K562 (cell line): Measurements from ENCODE around the gene WWOX. TPM values are rescaled to one million over a fixed set of nuclear protein-coding genes. Genes with fewer than 3 reads are reported as not detected.

Experiments used
- ARNT ChIP-seq, 2 experiments: fragments of 450-650 bp; IDR thresholded peaks; 2 replicates each; pipeline ENCODE4 v1.6.1; 2016; ENCODE audit warnings: mild to moderate bottlenecking in 1 of 2
- DDX20 ChIP-seq: fragments of 450-650 bp; IDR thresholded peaks from 2 replicates; pipeline ENCODE4 v1.6.1; 2016; ENCODE audit warnings: missing genetic modification characterization, low read depth, mild to moderate bottlenecking, missing compliant biosample characterization, moderate library complexity
- MBD2 ChIP-seq: sonication (generic); IDR thresholded peaks from 2 replicates; pipeline ENCODE4 v1.6.1; 2016; ENCODE audit warnings: low read depth, borderline replicate concordance
- MEF2A ChIP-seq: IDR thresholded peaks from 2 replicates; pipeline ENCODE4 v1.6.1; 2011; ENCODE audit warnings: low read depth, mild to moderate bottlenecking, low read length, moderate library complexity; ENCODE audit not compliant: control insufficient read depth
- NCOR1 ChIP-seq: fragments of 450-650 bp; IDR thresholded peaks from 2 replicates; pipeline ENCODE4 v1.6.1; 2016; ENCODE audit warnings: mild to moderate bottlenecking, moderate library complexity
- NUFIP1 ChIP-seq: fragments of 450-650 bp; IDR thresholded peaks from 2 replicates; pipeline ENCODE4 v1.6.1; 2018; ENCODE audit not compliant: partially characterized antibody
- RBM15 ChIP-seq: fragments of 200-400 bp; formaldehyde crosslinking; IDR thresholded peaks from 2 replicates; pipeline ENCODE4 v1.6.1; 2018; ENCODE audit warnings: mild to moderate bottlenecking, low read length, moderate library complexity; ENCODE audit not compliant: insufficient read depth
- SRSF3 ChIP-seq: fragments of 200-400 bp; formaldehyde crosslinking; IDR thresholded peaks from 2 replicates; pipeline ENCODE4 v1.6.1; 2016; ENCODE audit warnings: mild to moderate bottlenecking, low read length, moderate library complexity; ENCODE audit not compliant: insufficient read depth
- ZNF124 ChIP-seq: sonication (generic); formaldehyde crosslinking; IDR thresholded peaks from 2 replicates; pipeline ENCODE4 v1.8.1; 2022; ENCODE audit warnings: missing genetic modification reagents
- ZNF384 ChIP-seq: IDR thresholded peaks from 2 replicates; pipeline ENCODE4 v1.6.1; 2012; ENCODE audit warnings: low read depth, low read length, improper control_type of control experiment
- polyA plus RNA-seq, 8 experiments: library from polyadenylated mRNA; depleted of rRNA in 4 of 8; stranded (reverse) in 5 of 8; unstranded in 3 of 8; fragments of >200 nt; fragmentation: Nextera tagmentation in 2 of 8; fragmentation: Illumina TruSeq in 1 of 8; extraction: Ambion mirVana in 2 of 8; extraction: Trizol in 1 of 8; gene quantifications; 2 replicates each; pipeline versions ENCODE4 v1.2.1 to v1.2.3, GENCODE V29; 2011 to 2014; ENCODE audit warnings: inconsistent platforms in 1 of 8, missing spikeins in 1 of 8
- total RNA-seq, 7 experiments: library from RNA; depleted of rRNA in 6 of 7; stranded (reverse); fragments of >200 nt in 6 of 7; fragmentation: Illumina TruSeq in 2 of 7; extraction: Trizol in 2 of 7; gene quantifications; 2 replicates each; pipeline versions ENCODE4 v1.2.1 to v1.2.3, GENCODE V29; 2011 to 2021; ENCODE audit warnings: low replicate concordance in 1 of 7
- TF ChIP-seq, protein P1 (sequence below): IDR thresholded peaks from 2 replicates; pipeline ENCODE4 v1.6.1; 2012; ENCODE audit warnings: low read depth, low read length, improper control_type of control experiment, borderline replicate concordance
- TF ChIP-seq, protein P2 (sequence below): sonication (generic); formaldehyde crosslinking; IDR thresholded peaks from 2 replicates; pipeline ENCODE4 v1.8.0; 2023; ENCODE audit warnings: missing genetic modification reagents, mild to moderate bottlenecking, borderline replicate concordance

Gene WWOX
- total and polyA plus RNA-seq, 9 of the 15 experiments (the other 6 are each of a cell fraction or from before 2014, with no cell fraction given), result 1.6 to 22.7 (median 8.1) TPM

DNA sequence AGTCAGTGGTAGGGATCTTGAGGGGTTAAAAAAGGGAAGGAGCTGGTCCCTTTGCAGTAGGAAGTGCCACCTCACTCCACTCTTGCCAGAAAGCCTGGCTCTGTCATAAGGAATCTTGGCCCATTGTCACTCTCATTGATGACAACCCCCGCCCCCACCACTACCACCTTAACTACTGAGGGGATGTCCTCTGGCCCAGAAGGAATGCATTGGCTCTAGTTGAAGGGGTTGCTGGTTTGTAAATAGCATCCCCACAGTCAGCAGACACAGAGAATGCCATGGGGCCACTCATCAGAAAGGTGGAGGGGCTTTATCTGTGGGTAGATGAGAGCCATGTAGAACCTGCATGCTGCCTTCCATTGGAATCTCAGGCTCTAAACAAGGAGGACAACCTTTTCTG, 316.2 kb downstream of the WWOX start (continued):
- TF ChIP-seq ARNT (IDR thresholded peaks at IDR 0.05) (no peak), NUFIP1 (no peak), DDX20 (no peak), ZNF124 (CRISPR knock-in tag) (no peak), MBD2 (no peak), ZNF384 (no peak), SRSF3 (no peak), NCOR1 (no peak), RBM15 (no peak), MEF2A (no peak)
- TF ChIP-seq, protein P1, sequence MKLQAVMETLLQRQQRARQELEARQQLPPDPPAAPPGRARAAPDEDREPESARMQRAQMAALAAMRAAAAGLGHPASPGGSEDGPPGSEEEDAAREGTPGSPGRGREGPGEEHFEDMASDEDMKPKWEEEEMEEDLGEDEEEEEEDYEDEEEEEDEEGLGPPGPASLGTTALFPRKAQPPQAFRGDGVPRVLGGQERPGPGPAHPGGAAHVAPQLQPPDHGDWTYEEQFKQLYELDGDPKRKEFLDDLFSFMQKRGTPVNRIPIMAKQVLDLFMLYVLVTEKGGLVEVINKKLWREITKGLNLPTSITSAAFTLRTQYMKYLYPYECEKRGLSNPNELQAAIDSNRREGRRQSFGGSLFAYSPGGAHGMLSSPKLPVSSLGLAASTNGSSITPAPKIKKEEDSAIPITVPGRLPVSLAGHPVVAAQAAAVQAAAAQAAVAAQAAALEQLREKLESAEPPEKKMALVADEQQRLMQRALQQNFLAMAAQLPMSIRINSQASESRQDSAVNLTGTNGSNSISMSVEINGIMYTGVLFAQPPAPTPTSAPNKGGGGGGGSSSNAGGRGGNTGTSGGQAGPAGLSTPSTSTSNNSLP, result no peak
- TF ChIP-seq, protein P2, sequence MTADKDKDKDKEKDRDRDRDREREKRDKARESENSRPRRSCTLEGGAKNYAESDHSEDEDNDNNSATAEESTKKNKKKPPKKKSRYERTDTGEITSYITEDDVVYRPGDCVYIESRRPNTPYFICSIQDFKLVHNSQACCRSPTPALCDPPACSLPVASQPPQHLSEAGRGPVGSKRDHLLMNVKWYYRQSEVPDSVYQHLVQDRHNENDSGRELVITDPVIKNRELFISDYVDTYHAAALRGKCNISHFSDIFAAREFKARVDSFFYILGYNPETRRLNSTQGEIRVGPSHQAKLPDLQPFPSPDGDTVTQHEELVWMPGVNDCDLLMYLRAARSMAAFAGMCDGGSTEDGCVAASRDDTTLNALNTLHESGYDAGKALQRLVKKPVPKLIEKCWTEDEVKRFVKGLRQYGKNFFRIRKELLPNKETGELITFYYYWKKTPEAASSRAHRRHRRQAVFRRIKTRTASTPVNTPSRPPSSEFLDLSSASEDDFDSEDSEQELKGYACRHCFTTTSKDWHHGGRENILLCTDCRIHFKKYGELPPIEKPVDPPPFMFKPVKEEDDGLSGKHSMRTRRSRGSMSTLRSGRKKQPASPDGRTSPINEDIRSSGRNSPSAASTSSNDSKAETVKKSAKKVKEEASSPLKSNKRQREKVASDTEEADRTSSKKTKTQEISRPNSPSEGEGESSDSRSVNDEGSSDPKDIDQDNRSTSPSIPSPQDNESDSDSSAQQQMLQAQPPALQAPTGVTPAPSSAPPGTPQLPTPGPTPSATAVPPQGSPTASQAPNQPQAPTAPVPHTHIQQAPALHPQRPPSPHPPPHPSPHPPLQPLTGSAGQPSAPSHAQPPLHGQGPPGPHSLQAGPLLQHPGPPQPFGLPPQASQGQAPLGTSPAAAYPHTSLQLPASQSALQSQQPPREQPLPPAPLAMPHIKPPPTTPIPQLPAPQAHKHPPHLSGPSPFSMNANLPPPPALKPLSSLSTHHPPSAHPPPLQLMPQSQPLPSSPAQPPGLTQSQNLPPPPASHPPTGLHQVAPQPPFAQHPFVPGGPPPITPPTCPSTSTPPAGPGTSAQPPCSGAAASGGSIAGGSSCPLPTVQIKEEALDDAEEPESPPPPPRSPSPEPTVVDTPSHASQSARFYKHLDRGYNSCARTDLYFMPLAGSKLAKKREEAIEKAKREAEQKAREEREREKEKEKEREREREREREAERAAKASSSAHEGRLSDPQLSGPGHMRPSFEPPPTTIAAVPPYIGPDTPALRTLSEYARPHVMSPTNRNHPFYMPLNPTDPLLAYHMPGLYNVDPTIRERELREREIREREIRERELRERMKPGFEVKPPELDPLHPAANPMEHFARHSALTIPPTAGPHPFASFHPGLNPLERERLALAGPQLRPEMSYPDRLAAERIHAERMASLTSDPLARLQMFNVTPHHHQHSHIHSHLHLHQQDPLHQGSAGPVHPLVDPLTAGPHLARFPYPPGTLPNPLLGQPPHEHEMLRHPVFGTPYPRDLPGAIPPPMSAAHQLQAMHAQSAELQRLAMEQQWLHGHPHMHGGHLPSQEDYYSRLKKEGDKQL (CRISPR knock-in tag), result no peak
